Measurements from ENCODE around the gene TIAM1. TPM values are rescaled to one million over a fixed set of nuclear protein-coding genes. Genes with fewer than 3 reads are reported as not detected.

The TIAM1 gene
- total and polyA plus RNA-seq, 2 of the 8 experiments (the other 6 are each of a cell fraction or from before 2014, with no cell fraction given) = 10.1 to 30.7 TPM

GRCh38 chr21:31248598-31248997 lies 95.5 kb downstream of the TIAM1 start:
- WGBS, 2 experiments (ENCODE audit: extremely low coverage in 1 of 2, insufficient coverage in 1 of 2, insufficient read length in 1 of 2, insufficient replicate concordance in 2 of 2, low coverage in 1 of 2, low lambda C conversion rate in 2 of 2, missing lambda C conversion rate in 1 of 2) = 88% methylated on average over 2 of the region's 2 CpGs; no CpG with 5 or more reads in 1 of the 2 experiments
- FAIRE-seq = no peak
- H2BK12ac ChIP-seq (ENCODE audit: low read depth, low read length) = no peak overlapping the region

More at GRCh38 chr21:31248598-31248997, 95.5 kb downstream of the TIAM1 start:
- Histone ChIP-seq H3K4ac (replicated peaks; ENCODE audit: insufficient read length, low read depth, low read length) (no peak overlapping the region), H3K56ac (replicated peaks; ENCODE audit: insufficient read length, low read depth, low read length) (no peak overlapping the region), H2BK5ac (ENCODE audit: low read depth, low read length) (no peak overlapping the region), H4K8ac (ENCODE audit: extremely low read depth, insufficient read depth, low read length) (no peak overlapping the region), H3K9me3 (ENCODE audit: insufficient read depth in 2 of 2, low read depth in 1 of 2, low read length in 1 of 2) (peaks cover 5 to 8% of the 10 kb centered on the region in 2 experiments; a peak in 2 of 4 replicates), H2BK20ac (ENCODE audit: low read length) (no peak overlapping the region), H3K9ac (replicated peaks in 1 of 4; ENCODE audit: extremely low read depth in 1 of 4, low read depth in 3 of 4, low read length in 3 of 4) (no peak overlapping the region), H3K27ac (ENCODE audit: low read depth, low read length) (no peak overlapping the region), H3K36me3 (ENCODE audit: control insufficient read depth in 2 of 4, insufficient read depth in 4 of 4, low read length in 3 of 4) (peaks cover 0 to 16% (median 5%) of the 10 kb centered on the region in 4 experiments; a peak in 2 of 8 replicates), H3K4me2 (ENCODE audit: insufficient read depth in 1 of 2, low read depth in 2 of 2, low read length in 2 of 2) (no peak overlapping the region), H2AFZ (ENCODE audit: low read length) (no peak overlapping the region), H3K23ac (ENCODE audit: insufficient read length) (no peak overlapping the region), H3K79me2 (ENCODE audit: control insufficient read depth in 1 of 2, insufficient read depth in 2 of 2, low read length in 2 of 2) (no peaks in the 10 kb centered on the region), H3K4me3 (ENCODE audit: extremely low read depth in 1 of 4, insufficient read depth in 2 of 4, low read depth in 3 of 4, low read length in 4 of 4) (no peak overlapping the region), H3K79me1 (ENCODE audit: low read depth, low read length) (no peaks in the 10 kb centered on the region), H3K18ac (ENCODE audit: extremely low read depth, low read length) (no peak overlapping the region), H2AK5ac (ENCODE audit: low read depth, low read length) (no peak overlapping the region), H3K23me2 (ENCODE audit: low read depth, low read length) (no peaks in the 10 kb centered on the region; the same call in 1 of the 2 replicates), H3K27me3 (replicated peaks in 1 of 4; ENCODE audit: control insufficient read depth in 3 of 4, extremely low read depth in 1 of 4, insufficient read depth in 3 of 4, low read length in 3 of 4) (no peaks in the 10 kb centered on the region), H2BK120ac (replicated peaks; ENCODE audit: low read depth, low read length) (no peak overlapping the region), H4K91ac (replicated peaks; ENCODE audit: insufficient read length, low read length) (no peak overlapping the region), H4K20me1 (replicated peaks in 1 of 2; ENCODE audit: control insufficient read depth in 1 of 2, insufficient read depth in 2 of 2, low read length in 2 of 2) (no peaks in the 10 kb centered on the region), H3K14ac (ENCODE audit: insufficient read length) (no peak overlapping the region), H3K4me1 (replicated peaks in 1 of 4; ENCODE audit: control insufficient read depth in 3 of 4, insufficient read depth in 4 of 4, low read length in 3 of 4) (peaks cover 0 to 5% (median 1%) of the 10 kb centered on the region in 4 experiments; a peak in 2 of 7 replicates), H2BK15ac (ENCODE audit: low read length) (no peak overlapping the region), H4K5ac (ENCODE audit: insufficient read length, low read depth, low read length) (no peak overlapping the region)
- POLR2A ChIA-PET (ENCODE audit: partially characterized antibody) = no interaction called here
- CTCF ChIA-PET (ENCODE audit: partially characterized antibody) = interaction anchor here (0.7 to 1.9 kb wide), 2 partner anchors 17 to 208 kb away, joined by 3 to 4 read pairs; no protein-coding TSS in a partner anchor
- no peak for DNase-seq (ENCODE audit: low read depth in 1 of 2, low spot score in 2 of 2)
- TF ChIP-seq CHD1 (IDR thresholded peaks at IDR 0.05; ENCODE audit: low read depth, low read length) (no peak), POLR2AphosphoS5 (IDR thresholded peaks at IDR 0.05; ENCODE audit: low read depth, low read length) (no peak), CTCF (IDR thresholded peaks at IDR 0.05; ENCODE audit: control extremely low read depth in 1 of 3, insufficient read depth in 1 of 3, low read depth in 1 of 3, low read length in 3 of 3) (no peak), KDM4A (IDR thresholded peaks at IDR 0.05; ENCODE audit: low read depth, low read length, severe bottlenecking) (no peak)
